ENCODE measurements around the gene TPSAB1.

TPSAB1 gene

DNA sequence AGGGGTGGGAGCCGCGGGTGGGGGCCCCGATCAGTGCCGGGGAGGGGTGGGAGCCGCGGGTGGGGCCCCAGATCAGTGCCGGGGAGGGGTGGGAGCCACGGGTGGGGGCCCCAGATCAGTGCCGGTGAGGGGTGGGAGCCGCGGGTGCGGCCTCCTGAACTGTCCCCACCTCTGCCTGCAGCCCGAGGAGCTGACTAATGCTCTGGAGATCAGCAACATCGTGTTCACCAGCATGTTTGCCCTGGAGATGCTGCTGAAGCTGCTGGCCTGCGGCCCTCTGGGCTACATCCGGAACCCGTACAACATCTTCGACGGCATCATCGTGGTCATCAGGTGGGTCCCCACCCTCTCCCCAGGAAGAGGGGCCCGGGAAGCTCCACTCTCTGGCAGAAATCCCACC lies 35.6 kb upstream of the TPSAB1 start:
- TF ChIP-seq, protein P1, sequence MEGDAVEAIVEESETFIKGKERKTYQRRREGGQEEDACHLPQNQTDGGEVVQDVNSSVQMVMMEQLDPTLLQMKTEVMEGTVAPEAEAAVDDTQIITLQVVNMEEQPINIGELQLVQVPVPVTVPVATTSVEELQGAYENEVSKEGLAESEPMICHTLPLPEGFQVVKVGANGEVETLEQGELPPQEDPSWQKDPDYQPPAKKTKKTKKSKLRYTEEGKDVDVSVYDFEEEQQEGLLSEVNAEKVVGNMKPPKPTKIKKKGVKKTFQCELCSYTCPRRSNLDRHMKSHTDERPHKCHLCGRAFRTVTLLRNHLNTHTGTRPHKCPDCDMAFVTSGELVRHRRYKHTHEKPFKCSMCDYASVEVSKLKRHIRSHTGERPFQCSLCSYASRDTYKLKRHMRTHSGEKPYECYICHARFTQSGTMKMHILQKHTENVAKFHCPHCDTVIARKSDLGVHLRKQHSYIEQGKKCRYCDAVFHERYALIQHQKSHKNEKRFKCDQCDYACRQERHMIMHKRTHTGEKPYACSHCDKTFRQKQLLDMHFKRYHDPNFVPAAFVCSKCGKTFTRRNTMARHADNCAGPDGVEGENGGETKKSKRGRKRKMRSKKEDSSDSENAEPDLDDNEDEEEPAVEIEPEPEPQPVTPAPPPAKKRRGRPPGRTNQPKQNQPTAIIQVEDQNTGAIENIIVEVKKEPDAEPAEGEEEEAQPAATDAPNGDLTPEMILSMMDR (IDR thresholded peaks at IDR 0.05; ENCODE audit: extremely low read depth, missing control alignments): no peak
- DNase-seq (ENCODE audit: low spot score): no peak

GRCh38 chr16:1206326-1206725 lies 34.2 kb upstream of the TPSAB1 start:
- TF ChIP-seq, protein P1 (IDR thresholded peaks at IDR 0.05; ENCODE audit: extremely low read depth, missing control alignments): no peak
- no peak for DNase-seq (ENCODE audit: low spot score)

- TF ChIP-seq, protein P1 (IDR thresholded peaks at IDR 0.05; ENCODE audit: extremely low read depth, missing control alignments): no peak
Observed at GRCh38 chr16:1206786-1207185, 33.7 kb upstream of the TPSAB1 start.

GRCh38 chr16:1208239-1208830 lies 32.2 kb upstream of the TPSAB1 start:
- TF ChIP-seq, protein P1 (IDR thresholded peaks at IDR 0.05; ENCODE audit: extremely low read depth, missing control alignments): no peak
- DNase-seq (ENCODE audit: low spot score): no peak

More at GRCh38 chr16:1206786-1207185, 33.7 kb upstream of the TPSAB1 start:
- DNase-seq (ENCODE audit: low spot score): no peak

DNA sequence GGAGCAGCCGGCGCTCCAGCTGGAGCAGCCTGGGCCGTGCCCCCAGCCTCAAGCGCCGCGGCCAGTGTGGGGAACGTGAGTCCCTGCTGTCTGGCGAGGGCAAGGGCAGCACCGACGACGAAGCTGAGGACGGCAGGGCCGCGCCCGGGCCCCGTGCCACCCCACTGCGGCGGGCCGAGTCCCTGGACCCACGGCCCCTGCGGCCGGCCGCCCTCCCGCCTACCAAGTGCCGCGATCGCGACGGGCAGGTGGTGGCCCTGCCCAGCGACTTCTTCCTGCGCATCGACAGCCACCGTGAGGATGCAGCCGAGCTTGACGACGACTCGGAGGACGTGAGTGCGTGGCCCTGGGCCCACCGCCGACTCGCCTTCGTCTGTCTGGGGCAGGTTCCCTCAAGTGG lies 31.4 kb upstream of the TPSAB1 start:
- TF ChIP-seq, protein P1 (IDR thresholded peaks at IDR 0.05; ENCODE audit: extremely low read depth, missing control alignments): no peak
- no peak for DNase-seq (ENCODE audit: low spot score)

DNA sequence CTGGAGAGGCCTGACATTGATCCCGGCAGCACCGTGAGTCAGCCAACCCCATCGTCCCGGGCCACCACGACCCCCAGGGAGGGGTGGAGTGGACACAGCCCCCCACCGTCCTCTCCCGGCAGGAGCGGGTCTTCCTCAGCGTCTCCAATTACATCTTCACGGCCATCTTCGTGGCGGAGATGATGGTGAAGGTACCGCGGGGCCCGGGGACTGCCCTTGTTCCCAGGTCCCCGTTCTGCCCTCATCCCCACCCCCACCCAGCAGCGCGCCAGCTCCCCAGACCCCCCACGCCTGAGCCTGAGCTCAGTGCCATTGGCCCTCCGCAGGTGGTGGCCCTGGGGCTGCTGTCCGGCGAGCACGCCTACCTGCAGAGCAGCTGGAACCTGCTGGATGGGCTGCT lies 30.0 kb upstream of the TPSAB1 start:
- DNase-seq (ENCODE audit: low spot score): no peak
- TF ChIP-seq, protein P1 (IDR thresholded peaks at IDR 0.05; ENCODE audit: extremely low read depth, missing control alignments): no peak

DNA sequence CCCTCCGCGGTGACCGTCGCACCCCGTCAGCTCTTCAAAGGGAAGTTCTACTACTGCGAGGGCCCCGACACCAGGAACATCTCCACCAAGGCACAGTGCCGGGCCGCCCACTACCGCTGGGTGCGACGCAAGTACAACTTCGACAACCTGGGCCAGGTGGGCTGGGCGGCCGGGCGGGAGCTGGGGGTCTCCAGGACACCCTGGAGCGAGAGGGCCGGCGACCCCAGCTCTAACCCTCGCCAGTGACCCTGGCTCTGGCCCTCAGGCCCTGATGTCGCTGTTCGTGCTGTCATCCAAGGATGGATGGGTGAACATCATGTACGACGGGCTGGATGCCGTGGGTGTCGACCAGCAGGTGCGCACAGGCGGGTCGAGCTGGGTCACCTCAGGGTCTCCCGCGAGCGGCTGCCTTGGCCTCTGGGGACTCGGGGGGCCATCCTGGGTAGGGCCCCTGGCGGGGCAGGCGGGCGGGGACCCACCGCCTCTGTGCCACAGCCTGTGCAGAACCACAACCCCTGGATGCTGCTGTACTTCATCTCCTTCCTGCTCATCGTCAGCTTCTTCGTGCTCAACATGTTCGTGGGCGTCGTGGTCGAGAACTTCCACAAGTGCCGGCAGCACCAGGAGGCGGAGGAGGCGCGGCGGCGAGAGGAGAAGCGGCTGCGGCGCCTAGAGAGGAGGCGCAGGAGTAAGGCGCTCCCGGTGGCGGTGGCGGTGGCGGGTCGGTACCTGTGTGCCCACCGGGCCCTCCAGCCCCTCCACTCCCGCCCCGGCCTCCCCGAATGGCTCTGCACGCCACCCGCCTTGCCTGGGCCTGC lies 28.8 kb upstream of the TPSAB1 start:
- TF ChIP-seq, protein P1 (IDR thresholded peaks at IDR 0.05; ENCODE audit: extremely low read depth, missing control alignments): no peak
- DNase-seq (ENCODE audit: low spot score): no peak

All from GM20000 (cell line).